ENCODE measurements around the gene KCNQ1.

The KCNQ1 gene

GRCh38 chr11:2421996-2422395 is 22.8 kb upstream of the KCNQ1 start:
- H3K79me2 ChIP-seq (ENCODE audit: insufficient read depth, low read length): no peaks in the 10 kb centered on the region
- no peaks in the 10 kb centered on the region for H3K27me3 ChIP-seq (ENCODE audit: low read length)
- TF ChIP-seq CTCF (IDR thresholded peaks at IDR 0.05; ENCODE audit: insufficient read depth, low read length, poor library complexity, severe bottlenecking) (no peak), EZH2phosphoT487 (conservative IDR thresholded peaks at IDR 0.05; ENCODE audit: low read length) (no peak)
- no peak overlapping the region for H2AFZ ChIP-seq (ENCODE audit: low read depth, low read length, severe bottlenecking)
- no peaks in the 10 kb centered on the region for H3K9me2 ChIP-seq (replicated peaks; ENCODE audit: insufficient read depth, low read length)
- no peak overlapping the region for H3K4me3 ChIP-seq (ENCODE audit: insufficient read depth, low read length, poor library complexity, severe bottlenecking)
- no peaks in the 10 kb centered on the region for H4K20me1 ChIP-seq (ENCODE audit: low read depth, low read length)
- H3K9me3 ChIP-seq (ENCODE audit: insufficient read depth, low read length): no peaks in the 10 kb centered on the region
- H3K4me2 ChIP-seq (ENCODE audit: low read depth, low read length, poor library complexity, severe bottlenecking): no peak overlapping the region
- no peak overlapping the region for H3K27ac ChIP-seq (ENCODE audit: low read depth, low read length)
- no peaks in the 10 kb centered on the region for H3F3A ChIP-seq (ENCODE audit: insufficient read depth)
- H3K9ac ChIP-seq (ENCODE audit: low read length): no peak overlapping the region
- no peaks in the 10 kb centered on the region for H3K36me3 ChIP-seq (ENCODE audit: low read length)

GRCh38 chr11:2422461-2423156 is 22.2 kb upstream of the KCNQ1 start:
- Histone ChIP-seq H3K79me2 (ENCODE audit: insufficient read depth, low read length) (no peaks in the 10 kb centered on the region), H3K9ac (ENCODE audit: low read length) (no peak overlapping the region), H3K9me3 (ENCODE audit: insufficient read depth, low read length) (no peaks in the 10 kb centered on the region), H2AFZ (ENCODE audit: low read depth, low read length, severe bottlenecking) (no peak overlapping the region), H3F3A (ENCODE audit: insufficient read depth) (no peaks in the 10 kb centered on the region), H3K4me2 (ENCODE audit: low read depth, low read length, poor library complexity, severe bottlenecking) (no peak overlapping the region), H3K36me3 (ENCODE audit: low read length) (no peaks in the 10 kb centered on the region), H3K4me3 (ENCODE audit: insufficient read depth, low read length, poor library complexity, severe bottlenecking) (no peak overlapping the region), H3K27ac (ENCODE audit: low read depth, low read length) (no peak overlapping the region), H3K27me3 (ENCODE audit: low read length) (no peaks in the 10 kb centered on the region), H4K20me1 (ENCODE audit: low read depth, low read length) (no peaks in the 10 kb centered on the region), H3K9me2 (replicated peaks; ENCODE audit: insufficient read depth, low read length) (no peaks in the 10 kb centered on the region)
- TF ChIP-seq CTCF (IDR thresholded peaks at IDR 0.05; ENCODE audit: insufficient read depth, low read length, poor library complexity, severe bottlenecking) (no peak), EZH2phosphoT487 (conservative IDR thresholded peaks at IDR 0.05; ENCODE audit: low read length) (no peak)

GRCh38 chr11:2423157-2424025 is 21.4 kb upstream of the KCNQ1 start:
- Histone ChIP-seq H3K9me3 (ENCODE audit: insufficient read depth, low read length) (no peaks in the 10 kb centered on the region), H3K9me2 (replicated peaks; ENCODE audit: insufficient read depth, low read length) (no peaks in the 10 kb centered on the region), H4K20me1 (ENCODE audit: low read depth, low read length) (no peaks in the 10 kb centered on the region), H3F3A (ENCODE audit: insufficient read depth) (no peaks in the 10 kb centered on the region), H3K79me2 (ENCODE audit: insufficient read depth, low read length) (no peaks in the 10 kb centered on the region), H2AFZ (ENCODE audit: low read depth, low read length, severe bottlenecking) (no peak overlapping the region), H3K9ac (ENCODE audit: low read length) (no peak overlapping the region), H3K4me3 (ENCODE audit: insufficient read depth, low read length, poor library complexity, severe bottlenecking) (no peak overlapping the region), H3K4me2 (ENCODE audit: low read depth, low read length, poor library complexity, severe bottlenecking) (no peak overlapping the region), H3K27ac (ENCODE audit: low read depth, low read length) (no peak overlapping the region), H3K36me3 (ENCODE audit: low read length) (no peaks in the 10 kb centered on the region), H3K27me3 (ENCODE audit: low read length) (no peaks in the 10 kb centered on the region)
- no peak for TF ChIP-seq EZH2phosphoT487 (conservative IDR thresholded peaks at IDR 0.05; ENCODE audit: low read length)
- no peak for TF ChIP-seq CTCF (IDR thresholded peaks at IDR 0.05; ENCODE audit: insufficient read depth, low read length, poor library complexity, severe bottlenecking)
